Activated T-cell treated with anti-CD3 and anti-CD28 coated beads for 24 hours (primary cell): Measurements from ENCODE around the gene KRT34.

Source experiments
- DNase-seq: peaks from one replicate; pipeline ENCODE4 v3.0.0-alpha.2; 2020; ENCODE audit warnings: low read depth

The KRT34 gene

DNA sequence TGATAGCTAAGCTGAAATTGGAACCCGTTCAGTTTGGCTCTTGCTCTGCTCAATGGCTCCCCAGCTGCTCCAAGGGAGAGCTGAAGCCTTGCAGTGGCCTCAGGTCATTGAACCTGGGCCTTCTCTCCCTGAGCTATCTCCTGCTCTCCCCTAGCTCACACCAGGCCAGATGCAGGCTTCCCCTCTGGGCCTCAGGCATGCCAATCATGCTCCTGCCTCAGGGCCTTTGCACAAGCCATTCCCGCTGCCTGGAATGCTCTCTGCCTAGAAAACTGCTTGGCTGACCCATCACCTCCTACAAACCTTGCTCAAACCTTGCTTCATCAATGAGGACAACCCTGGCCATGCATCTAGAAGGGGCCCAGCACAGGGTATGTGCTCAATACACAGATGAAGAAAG is 49.9 kb downstream of the KRT34 start:
- no peak for DNase-seq

DNA sequence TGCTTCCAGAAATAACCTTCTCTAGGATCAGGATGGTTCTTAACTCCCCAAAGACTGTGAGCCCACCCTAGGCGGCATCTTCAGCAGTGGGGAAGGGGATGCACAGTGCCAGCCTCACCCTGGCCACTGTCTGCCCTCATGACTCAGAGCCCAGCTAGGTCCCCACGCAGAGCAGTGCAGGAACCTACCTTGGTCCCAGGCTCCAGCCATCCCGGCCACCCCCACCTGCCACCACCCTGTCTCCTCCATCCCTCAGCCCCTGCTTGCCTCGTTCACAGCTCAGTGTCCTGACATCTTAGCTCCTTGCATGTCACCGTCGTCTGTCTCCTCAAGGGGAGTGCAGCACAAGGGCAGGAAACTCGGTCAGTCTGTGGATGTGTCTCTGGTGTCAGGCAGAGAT is 50.5 kb downstream of the KRT34 start:
- DNase-seq, result no peak

DNA sequence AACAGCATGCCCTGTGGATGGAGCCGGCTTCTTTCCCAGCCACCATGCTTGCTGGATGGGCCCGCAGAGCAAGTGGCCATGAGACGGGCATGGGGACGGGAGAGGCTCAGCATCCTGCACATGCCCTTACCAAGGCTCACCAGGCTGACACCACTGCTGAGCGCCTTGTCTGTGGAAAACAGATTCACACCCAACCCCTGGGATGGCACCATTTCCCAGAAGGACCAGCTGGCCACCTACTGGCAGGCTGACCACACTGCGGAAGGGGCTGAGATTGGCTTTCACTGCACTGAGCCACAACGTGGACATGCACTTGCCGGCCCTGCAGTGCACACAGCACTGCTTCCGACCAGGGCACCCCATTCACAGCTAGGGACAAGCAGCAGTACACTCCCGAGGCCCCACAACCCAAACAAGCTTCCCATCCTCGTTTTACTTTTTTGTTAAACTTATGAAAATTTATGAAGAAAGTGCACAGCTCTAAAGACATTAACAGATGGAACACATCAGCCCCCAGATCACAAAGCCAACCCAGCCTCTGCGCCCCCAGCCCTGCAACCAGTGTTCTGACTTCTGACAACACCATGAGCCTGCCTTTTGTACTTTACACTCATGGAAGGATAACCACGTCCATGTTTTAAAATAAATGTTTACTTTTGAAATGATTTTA is 52.7 kb downstream of the KRT34 start:
- no peak for DNase-seq

DNA sequence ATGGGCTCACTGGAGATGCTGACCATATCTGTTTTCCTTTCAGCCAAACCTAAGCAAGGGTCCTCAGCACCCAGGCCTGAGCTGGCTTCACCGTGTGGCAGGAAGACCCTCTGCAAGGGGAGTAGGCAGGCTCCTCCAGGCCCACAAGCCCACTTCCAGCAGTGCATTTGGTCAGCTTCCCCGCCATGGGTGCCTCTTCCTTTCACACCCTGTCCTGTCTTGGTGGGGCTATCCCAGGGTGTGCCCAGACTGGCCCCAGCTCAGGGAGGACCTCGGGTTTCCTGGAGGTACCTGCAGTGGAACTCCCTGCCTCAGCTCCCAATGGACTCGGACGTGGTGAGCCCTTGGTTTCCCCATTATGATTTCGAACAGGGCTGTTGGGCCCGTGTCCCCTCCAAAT is 53.9 kb downstream of the KRT34 start:
- DNase-seq, result no peak
